SK-N-SH (cell line): ENCODE results near the gene DLX4. TPM values are rescaled to one million over a fixed set of nuclear protein-coding genes. Genes with fewer than 3 reads are reported as not detected.

Experiments used
- CTCF ChIA-PET: fragments of 300-600, 350-600 bp; formaldehyde crosslinking; extraction: SDS; loops from one replicate; lab custom pipeline; 2021; lab: Yijun Ruan, JAX
- POLR2A ChIA-PET: fragments of 350-600 bp; sonication (Branson Sonifier 250); formaldehyde crosslinking; extraction: SDS; loops from one replicate; lab custom pipeline; 2020; ENCODE audit warnings: antibody characterized with exemption, inconsistent platforms; lab: Yijun Ruan, JAX
- DNase-seq: peaks from one replicate; pipeline ENCODE4 v3.0.0; 2012
- H2AFZ ChIP-seq: fragments of 200-600 bp; sonication (generic); 2 replicates; pipeline ENCODE4 v1.8.1; 2016; ENCODE audit warnings: antibody characterized with exemption, mild to moderate bottlenecking, low read depth
- H3F3A ChIP-seq: fragments of 200-600 bp; sonication (generic); replicated peaks from 2 replicates; pipeline ENCODE3; 2016; ENCODE audit warnings: antibody characterized with exemption, mild to moderate bottlenecking; ENCODE audit not compliant: insufficient read depth
- H3K27ac ChIP-seq, 2 experiments: fragments of 200-500 bp in 1 of 2; fragments of 200-600 bp in 1 of 2; sonication (Bioruptor generic) in 1 of 2; sonication (generic), shearing (Covaris generic) in 1 of 2; 2 replicates each; pipeline versions ENCODE4 v1.5.1 to v1.6.1; 2014 to 2016; ENCODE audit warnings: low read depth in 2 of 2, inconsistent platforms in 1 of 2, low read length in 1 of 2, mild to moderate bottlenecking in 1 of 2, mixed read lengths in 1 of 2
- H3K27me3 ChIP-seq: fragments of 200-600 bp; sonication (generic), shearing (Covaris generic); 2 replicates; pipeline ENCODE4 v1.6.1; 2016; ENCODE audit warnings: mixed run types; ENCODE audit not compliant: insufficient read depth
- H3K36me3 ChIP-seq, 2 experiments: fragments of 200-500 bp in 1 of 2; fragments of 200-600 bp in 1 of 2; sonication (Bioruptor generic) in 1 of 2; sonication (generic) in 1 of 2; replicated peaks in 1 of 2; 2 replicates each; pipeline versions ENCODE3 to v1.5.1; 2014 to 2016; ENCODE audit warnings: low read length in 1 of 2, mild to moderate bottlenecking in 1 of 2; ENCODE audit not compliant: insufficient read depth in 2 of 2, control insufficient read depth in 1 of 2
- H3K4me1 ChIP-seq, 2 experiments: fragments of 200-500 bp in 1 of 2; fragments of 200-600 bp in 1 of 2; sonication (Bioruptor generic) in 1 of 2; sonication (generic), shearing (Covaris generic) in 1 of 2; 2 replicates each; pipeline versions ENCODE4 v1.5.1 to v1.6.1; 2014 to 2016; ENCODE audit warnings: low read depth in 1 of 2, low read length in 1 of 2, mixed run types in 1 of 2; ENCODE audit not compliant: insufficient read depth in 2 of 2, control insufficient read depth in 1 of 2
- H3K4me2 ChIP-seq: fragments of 200-600 bp; sonication (generic), shearing (Covaris generic); 2 replicates; pipeline ENCODE4 v1.6.1; 2017; ENCODE audit warnings: mixed run types
- H3K4me3 ChIP-seq, 2 experiments: fragments of 200-500 bp in 1 of 2; fragments of 200-600 bp in 1 of 2; sonication (Bioruptor generic) in 1 of 2; sonication (generic), shearing (Covaris generic) in 1 of 2; 2 replicates each; pipeline versions ENCODE4 v1.5.1 to v1.8.1; 2014 to 2016; ENCODE audit warnings: low read depth in 2 of 2, inconsistent platforms in 1 of 2, low read length in 1 of 2, mild to moderate bottlenecking in 1 of 2, mixed read lengths in 1 of 2, moderate library complexity in 1 of 2
- H3K79me2 ChIP-seq: fragments of 200-600 bp; sonication (generic); 2 replicates; pipeline ENCODE4 v1.8.1; 2017; ENCODE audit warnings: mild to moderate bottlenecking; ENCODE audit not compliant: insufficient read depth
- H3K9ac ChIP-seq: fragments of 200-600 bp; sonication (generic); 2 replicates; pipeline ENCODE4 v1.6.1; 2017; ENCODE audit warnings: mixed run types
- H3K9me2 ChIP-seq: fragments of 200-600 bp; sonication (generic); 2 replicates; pipeline ENCODE4 v1.6.1; 2017; ENCODE audit warnings: mixed run types
- H3K9me3 ChIP-seq: fragments of 200-600 bp; sonication (generic); 2 replicates; pipeline ENCODE4 v1.6.1; 2017; ENCODE audit warnings: mixed run types, mild to moderate bottlenecking, moderate library complexity
- H4K20me1 ChIP-seq: fragments of 200-600 bp; sonication (generic); 2 replicates; pipeline ENCODE4 v1.6.1; 2017; ENCODE audit warnings: mild to moderate bottlenecking, mixed run types; ENCODE audit not compliant: insufficient read depth
- EP300 ChIP-seq, 2 experiments: IDR thresholded peaks; 2 replicates each; pipeline versions ENCODE4 v1.4.0 to v1.6.1; 2012; ENCODE audit warnings: borderline replicate concordance in 1 of 2, low read depth in 1 of 2, low read length in 1 of 2
- FOSL2 ChIP-seq: IDR thresholded peaks from 2 replicates; pipeline ENCODE4 v1.4.0; 2012; ENCODE audit warnings: low read depth, mild to moderate bottlenecking, moderate library complexity, borderline replicate concordance
- FOXJ3 ChIP-seq: sonication (generic); formaldehyde crosslinking; IDR thresholded peaks from 2 replicates; pipeline ENCODE4 v1.5.1; 2020; ENCODE audit warnings: mild to moderate bottlenecking, missing genetic modification reagents
- JUND ChIP-seq: IDR thresholded peaks from 2 replicates; pipeline ENCODE4 v1.4.0; 2012
- MXI1 ChIP-seq: IDR thresholded peaks from 2 replicates; pipeline ENCODE4 v1.6.1; 2012; ENCODE audit warnings: mild to moderate bottlenecking, low read depth, low read length, improper control_type of control experiment
- RAD21 ChIP-seq: IDR thresholded peaks from 2 replicates; pipeline ENCODE4 v1.6.1; 2012; ENCODE audit warnings: mild to moderate bottlenecking, low read length
- RCOR1 ChIP-seq: fragments of 150-350 bp; IDR thresholded peaks from 2 replicates; pipeline ENCODE4 v1.6.1; 2017; ENCODE audit warnings: antibody characterized with exemption, low read length
- RFX5 ChIP-seq: IDR thresholded peaks from 2 replicates; pipeline ENCODE4 v1.6.1; 2012; ENCODE audit warnings: mild to moderate bottlenecking, improper control_type of control experiment, low read length
- RXRA ChIP-seq: IDR thresholded peaks from 2 replicates; pipeline ENCODE4 v1.4.0; 2012; ENCODE audit warnings: low read depth, mild to moderate bottlenecking, borderline replicate concordance
- SIN3A ChIP-seq: IDR thresholded peaks from 2 replicates; pipeline ENCODE4 v1.6.1; 2012; ENCODE audit warnings: low read depth, mild to moderate bottlenecking, low read length, moderate library complexity, borderline replicate concordance
- SMC3 ChIP-seq: IDR thresholded peaks from 2 replicates; pipeline ENCODE4 v1.6.1; 2012; ENCODE audit warnings: low read depth, low read length, improper control_type of control experiment
- TCF12 ChIP-seq: IDR thresholded peaks from 2 replicates; pipeline ENCODE4 v1.4.0; 2012
- TEAD4 ChIP-seq: IDR thresholded peaks from 2 replicates; pipeline ENCODE4 v1.4.0; 2012; ENCODE audit warnings: mild to moderate bottlenecking, borderline replicate concordance; ENCODE audit not compliant: insufficient read depth
- ZBTB33 ChIP-seq: IDR thresholded peaks from 2 replicates; pipeline ENCODE4 v1.4.0; 2012; ENCODE audit warnings: low read depth, borderline replicate concordance
- WGBS: methylation state at CpG from one replicate; pipeline ENCODE4 v1.1.6; 2017; ENCODE audit warnings: low lambda C conversion rate; 5-methylcytosine and 5-hydroxymethylcytosine counted together
- polyA plus RNA-seq, 3 experiments: library from polyadenylated mRNA; depleted of rRNA; stranded (reverse); fragments of >200 nt; gene quantifications; 2 replicates each; pipeline ENCODE4 v1.2.3, GENCODE V29; 2012

Gene DLX4
- polyA plus RNA-seq, 1 of the 3 experiments (the other 2 are of a cell fraction) = 0.10 TPM

GRCh38 chr17:49969795-49970389, 902 bp downstream of the DLX4 start:
- H3K4me3 ChIP-seq = no peak overlapping the region
- H3K9me2 ChIP-seq = no peaks in the 10 kb centered on the region
- no peaks in the 10 kb centered on the region for H3K9me3 ChIP-seq
- no peak overlapping the region for H2AFZ ChIP-seq
- no peak for TF ChIP-seq RCOR1
- TF ChIP-seq TCF12 = no peak
- TF ChIP-seq SIN3A = no peak
- no peak for TF ChIP-seq MXI1
- no peak for TF ChIP-seq EP300 (IDR thresholded peaks at IDR 0.05; ENCODE audit: borderline replicate concordance in 1 of 2, low read depth in 1 of 2, low read length in 1 of 2)
- no peak for TF ChIP-seq SMC3
- TF ChIP-seq RAD21 = no peak
- TF ChIP-seq TEAD4 = no peak
- TF ChIP-seq JUND = no peak
- no peak for TF ChIP-seq ZBTB33
- TF ChIP-seq FOXJ3 (CRISPR knock-in tag) = no peak
- no peak for TF ChIP-seq RXRA
- no peak for TF ChIP-seq RFX5
- no peak overlapping the region for H3K9ac ChIP-seq
- no peaks in the 10 kb centered on the region for H3K36me3 ChIP-seq
- no peaks in the 10 kb centered on the region for H3K79me2 ChIP-seq
- CTCF ChIA-PET = interaction anchor here (0.9 to 55.0 kb wide), 6 partner anchors 8 to 108 kb away, joined by 3 to 1225 read pairs (median 18); partner anchors contain the start of gene DLX3
- H3F3A ChIP-seq = no peaks in the 10 kb centered on the region
- no peaks in the 10 kb centered on the region; the same call in 1 of the 2 replicates for H4K20me1 ChIP-seq
- H3K27ac ChIP-seq = no peak overlapping the region
- peaks cover 0 to 13% of the 10 kb centered on the region in 2 experiments; a peak in 1 of 4 replicates for H3K4me1 ChIP-seq
- peaks cover 100% of the 10 kb centered on the region for H3K27me3 ChIP-seq
- POLR2A ChIA-PET = no interaction called here
- no peak for DNase-seq
- 17% methylated on average over 18 of the region's 18 CpGs for WGBS
- H3K4me2 ChIP-seq = no peak overlapping the region

- ChIA-PET CTCF (interaction anchor here (0.9 to 55.0 kb wide), 6 partner anchors 9 to 109 kb away, joined by 3 to 1225 read pairs (median 18); partner anchors contain the start of gene DLX3), POLR2A (no interaction called here)
- Histone ChIP-seq H3K9me3 (no peaks in the 10 kb centered on the region), H3K4me2 (no peak overlapping the region), H3K4me1 (peaks cover 0 to 13% of the 10 kb centered on the region in 2 experiments; a peak in 1 of 4 replicates), H3K36me3 (no peaks in the 10 kb centered on the region), H3K27me3 (peaks cover 100% of the 10 kb centered on the region), H3F3A (no peaks in the 10 kb centered on the region), H3K79me2 (no peaks in the 10 kb centered on the region), H4K20me1 (no peaks in the 10 kb centered on the region; the same call in 1 of the 2 replicates), H2AFZ (no peak overlapping the region), H3K27ac (no peak overlapping the region), H3K4me3 (no peak overlapping the region), H3K9ac (no peak overlapping the region), H3K9me2 (no peaks in the 10 kb centered on the region)
- TF ChIP-seq ZBTB33 = no peak
- no peak for TF ChIP-seq FOSL2
- no peak for DNase-seq
- 56% methylated on average over 3 of the region's 3 CpGs for WGBS
Measured at GRCh38 chr17:49970498-49970897, 1.5 kb downstream of the DLX4 start.
